Mesothelial cell of epicardium (in vitro differentiated cells): Measurements from ENCODE around the gene MBD4. TPM values are rescaled to one million over a fixed set of nuclear protein-coding genes. Genes with fewer than 3 reads are reported as not detected.
A peak's percentile ranks its signal among the peaks of the same experiment; 100 is the strongest.
"Not testable (repeated sequence)": the region's sequence is repeated elsewhere in the genome, so short reads cannot be mapped to it uniquely, and the experiment has no call there.

Experiments
- DNase-seq, 2 experiments: peaks; one replicate each; pipeline ENCODE4 v3.0.0; 2021; ENCODE audit warnings: low spot score in 2 of 2; ENCODE audit not compliant: unreplicated experiment in 2 of 2
- H3K27ac Mint-ChIP-seq: 2 replicates; pipeline ENCODE4 v1.8.0; 2021; ENCODE audit warnings: mixed read lengths
- H3K27me3 Mint-ChIP-seq: 2 replicates; pipeline ENCODE4 v1.8.0; 2021; ENCODE audit warnings: low read depth, mixed read lengths
- H3K36me3 Mint-ChIP-seq: 2 replicates; pipeline ENCODE4 v1.8.0; 2021; ENCODE audit warnings: mixed read lengths
- H3K4me1 Mint-ChIP-seq: 2 replicates; pipeline ENCODE4 v1.8.0; 2021; ENCODE audit warnings: mixed read lengths
- H3K4me3 Mint-ChIP-seq: 2 replicates; pipeline ENCODE4 v1.8.0; 2021; ENCODE audit warnings: mild to moderate bottlenecking, moderate library complexity, mixed read lengths
- H3K9me3 Mint-ChIP-seq: 2 replicates; pipeline ENCODE4 v1.8.0; 2021; ENCODE audit warnings: mixed read lengths
- total RNA-seq: library from RNA; stranded (reverse); gene quantifications from 3 replicates; pipeline ENCODE4 v1.2.1, GENCODE V29; 2021
- TF ChIP-seq, protein P1 (sequence below): fragments of 200-600 bp; sonication (generic); IDR thresholded peaks from one replicate; pipeline ENCODE4 v1.5.0; 2021; ENCODE audit warnings: antibody characterized with exemption; ENCODE audit not compliant: unreplicated experiment

Gene MBD4
- total RNA-seq, 1 donor from 2014 or later: 26.6 TPM

DNA sequence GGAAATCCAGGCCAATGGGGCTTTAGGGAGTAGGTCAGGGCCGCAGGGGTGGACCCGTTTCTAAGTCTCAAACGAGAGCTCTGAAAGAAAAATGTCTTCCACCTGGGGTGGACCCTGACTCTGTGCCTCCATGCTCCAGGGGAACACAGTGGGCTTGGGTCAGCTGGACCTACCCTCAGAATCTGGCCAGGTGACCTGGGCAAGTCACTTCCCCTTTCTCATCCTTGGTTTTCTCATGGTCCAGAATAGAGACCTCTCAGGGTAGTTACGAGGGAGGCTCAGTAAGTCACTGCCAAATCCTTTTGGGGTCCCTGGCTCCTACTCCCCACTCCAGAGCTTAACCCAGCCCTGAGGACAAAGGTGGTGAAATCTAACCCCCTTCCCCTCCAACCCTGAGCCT is 37.1 kb downstream of the MBD4 start:
- DNase-seq: no peak
- no peaks in the 10 kb centered on the region for H3K9me3 Mint-ChIP-seq
- TF ChIP-seq, protein P1, sequence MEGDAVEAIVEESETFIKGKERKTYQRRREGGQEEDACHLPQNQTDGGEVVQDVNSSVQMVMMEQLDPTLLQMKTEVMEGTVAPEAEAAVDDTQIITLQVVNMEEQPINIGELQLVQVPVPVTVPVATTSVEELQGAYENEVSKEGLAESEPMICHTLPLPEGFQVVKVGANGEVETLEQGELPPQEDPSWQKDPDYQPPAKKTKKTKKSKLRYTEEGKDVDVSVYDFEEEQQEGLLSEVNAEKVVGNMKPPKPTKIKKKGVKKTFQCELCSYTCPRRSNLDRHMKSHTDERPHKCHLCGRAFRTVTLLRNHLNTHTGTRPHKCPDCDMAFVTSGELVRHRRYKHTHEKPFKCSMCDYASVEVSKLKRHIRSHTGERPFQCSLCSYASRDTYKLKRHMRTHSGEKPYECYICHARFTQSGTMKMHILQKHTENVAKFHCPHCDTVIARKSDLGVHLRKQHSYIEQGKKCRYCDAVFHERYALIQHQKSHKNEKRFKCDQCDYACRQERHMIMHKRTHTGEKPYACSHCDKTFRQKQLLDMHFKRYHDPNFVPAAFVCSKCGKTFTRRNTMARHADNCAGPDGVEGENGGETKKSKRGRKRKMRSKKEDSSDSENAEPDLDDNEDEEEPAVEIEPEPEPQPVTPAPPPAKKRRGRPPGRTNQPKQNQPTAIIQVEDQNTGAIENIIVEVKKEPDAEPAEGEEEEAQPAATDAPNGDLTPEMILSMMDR: no peak
- H3K4me1 Mint-ChIP-seq: peaks cover 10% of the 10 kb centered on the region
- no peaks in the 10 kb centered on the region for H3K27me3 Mint-ChIP-seq
- H3K36me3 Mint-ChIP-seq: no peaks in the 10 kb centered on the region
- no peak overlapping the region for H3K27ac Mint-ChIP-seq
- no peak overlapping the region for H3K4me3 Mint-ChIP-seq

DNA sequence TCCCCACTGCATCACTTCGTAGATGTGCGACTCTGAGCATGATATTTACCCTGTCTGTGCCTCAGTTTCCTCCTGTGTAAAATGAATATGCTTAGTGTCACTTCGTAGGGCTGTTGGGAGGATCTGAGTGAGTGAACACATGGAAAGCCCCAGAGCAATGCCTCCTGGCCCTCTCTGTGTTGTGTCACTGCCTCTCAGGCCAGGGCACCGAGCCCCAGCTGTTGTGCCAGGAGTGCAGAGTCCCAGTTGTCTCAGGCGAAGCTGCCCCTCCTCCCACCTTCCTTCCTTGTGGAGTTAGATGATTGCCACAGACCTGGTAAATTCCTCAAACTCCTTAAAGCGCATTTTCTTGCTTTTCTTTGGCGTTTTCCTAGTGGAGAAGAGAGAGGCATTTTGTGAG is 37.5 kb downstream of the MBD4 start:
- H3K27ac Mint-ChIP-seq: no peak overlapping the region
- DNase-seq: no peak
- no peaks in the 10 kb centered on the region for H3K9me3 Mint-ChIP-seq
- H3K4me3 Mint-ChIP-seq: no peak overlapping the region
- H3K4me1 Mint-ChIP-seq: peaks cover 12% of the 10 kb centered on the region
- no peaks in the 10 kb centered on the region for H3K36me3 Mint-ChIP-seq
- TF ChIP-seq, protein P1: no peak
- H3K27me3 Mint-ChIP-seq: no peaks in the 10 kb centered on the region

GRCh38 chr3:129399895-129400357 is 39.8 kb downstream of the MBD4 start:
- Mint-ChIP-seq H3K4me3 (peak overlapping the region; percentile 99), H3K36me3 (no peaks in the 10 kb centered on the region), H3K4me1 (peaks cover 12% of the 10 kb centered on the region), H3K9me3 (no peaks in the 10 kb centered on the region), H3K27ac (peak overlapping the region; percentile 96), H3K27me3 (no peaks in the 10 kb centered on the region)
- TF ChIP-seq, protein P1: no peak
- DNase-seq: no peak

DNA sequence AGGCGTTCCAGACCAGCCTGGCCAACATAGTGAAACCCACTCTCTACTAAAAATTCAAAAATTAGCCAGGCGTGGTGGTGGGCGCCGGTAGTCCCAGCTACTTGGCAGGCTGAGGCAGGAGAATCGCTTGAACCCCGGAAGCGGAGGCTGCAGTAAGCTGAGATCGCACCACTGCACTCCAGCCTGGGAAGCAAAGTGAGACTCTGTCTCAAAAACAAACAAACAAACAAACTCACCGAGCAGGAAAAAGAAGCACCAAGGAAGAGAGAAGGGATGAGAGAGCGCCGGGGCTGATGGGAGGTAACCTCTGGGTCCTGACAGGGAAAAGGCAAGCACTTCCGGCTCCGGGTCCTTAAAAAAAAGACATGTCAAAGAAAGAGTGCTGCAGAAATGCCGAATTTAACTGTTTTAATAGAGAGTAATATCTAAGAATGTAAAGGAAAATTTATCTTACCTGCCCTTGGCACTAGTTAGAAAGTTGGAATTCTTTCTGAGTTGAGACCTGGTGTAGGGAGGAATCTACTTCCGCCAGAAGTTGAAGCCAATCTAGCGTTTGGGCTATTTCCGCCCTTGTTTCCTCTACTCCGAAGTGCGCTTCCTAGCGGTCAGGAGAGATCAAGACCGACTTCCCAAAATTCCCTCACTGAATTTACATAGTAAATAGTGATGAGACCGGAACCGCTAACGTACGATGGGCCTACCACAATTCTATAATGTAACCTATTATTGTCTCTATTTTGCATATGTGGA is 40.4 kb downstream of the MBD4 start:
- no peaks in the 10 kb centered on the region for H3K36me3 Mint-ChIP-seq
- DNase-seq: peak; percentile 43 to 73
- no peaks in the 10 kb centered on the region for H3K9me3 Mint-ChIP-seq
- peak overlapping the region; percentile 99 for H3K4me3 Mint-ChIP-seq
- H3K27ac Mint-ChIP-seq: peak overlapping the region; percentile 96
- no peaks in the 10 kb centered on the region for H3K27me3 Mint-ChIP-seq
- TF ChIP-seq, protein P1: peak; percentile 46
- H3K4me1 Mint-ChIP-seq: peaks cover 12% of the 10 kb centered on the region

DNA sequence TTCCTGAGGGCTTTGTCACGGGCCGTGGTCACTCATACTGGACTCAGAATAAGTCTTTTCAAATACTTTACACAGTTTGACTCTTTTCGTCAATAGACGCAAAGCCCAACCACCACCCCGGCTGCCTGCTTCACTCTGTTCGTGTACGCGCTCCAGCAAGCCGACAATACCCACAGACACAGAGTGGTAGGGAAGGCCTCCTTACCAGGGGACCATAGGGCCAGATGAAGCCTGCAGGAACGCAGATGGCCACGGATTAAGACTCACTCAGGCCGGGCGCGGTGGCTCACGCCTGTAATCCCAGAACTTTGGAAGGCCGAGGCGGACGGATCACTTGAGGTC is 41.0 kb downstream of the MBD4 start:
- H3K9me3 Mint-ChIP-seq: no peaks in the 10 kb centered on the region
- no peak for DNase-seq
- no peaks in the 10 kb centered on the region for H3K36me3 Mint-ChIP-seq
- peak overlapping the region; percentile 99 for H3K4me3 Mint-ChIP-seq
- H3K27ac Mint-ChIP-seq: peak overlapping the region; percentile 96
- peaks cover 12% of the 10 kb centered on the region for H3K4me1 Mint-ChIP-seq
- TF ChIP-seq, protein P1: no peak
- no peaks in the 10 kb centered on the region for H3K27me3 Mint-ChIP-seq

- H3K4me3 Mint-ChIP-seq, H3K27me3 Mint-ChIP-seq, H3K27ac Mint-ChIP-seq, H3K36me3 Mint-ChIP-seq, H3K9me3 Mint-ChIP-seq, DNase-seq: not testable (repeated sequence)
- H3K4me1 Mint-ChIP-seq: peaks cover 15% of the 10 kb centered on the region
These were observed 45.8 kb downstream of the MBD4 start for GRCh38 chr3:129393760-129394564.
